ENCODE results near the gene NDFIP1. TPM values are rescaled to one million over a fixed set of nuclear protein-coding genes. Genes with fewer than 3 reads are reported as not detected.

Gene NDFIP1, protein sequence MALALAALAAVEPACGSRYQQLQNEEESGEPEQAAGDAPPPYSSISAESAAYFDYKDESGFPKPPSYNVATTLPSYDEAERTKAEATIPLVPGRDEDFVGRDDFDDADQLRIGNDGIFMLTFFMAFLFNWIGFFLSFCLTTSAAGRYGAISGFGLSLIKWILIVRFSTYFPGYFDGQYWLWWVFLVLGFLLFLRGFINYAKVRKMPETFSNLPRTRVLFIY
- total RNA-seq, result 79.5 and 90.6 TPM in 2 replicates

DNA sequence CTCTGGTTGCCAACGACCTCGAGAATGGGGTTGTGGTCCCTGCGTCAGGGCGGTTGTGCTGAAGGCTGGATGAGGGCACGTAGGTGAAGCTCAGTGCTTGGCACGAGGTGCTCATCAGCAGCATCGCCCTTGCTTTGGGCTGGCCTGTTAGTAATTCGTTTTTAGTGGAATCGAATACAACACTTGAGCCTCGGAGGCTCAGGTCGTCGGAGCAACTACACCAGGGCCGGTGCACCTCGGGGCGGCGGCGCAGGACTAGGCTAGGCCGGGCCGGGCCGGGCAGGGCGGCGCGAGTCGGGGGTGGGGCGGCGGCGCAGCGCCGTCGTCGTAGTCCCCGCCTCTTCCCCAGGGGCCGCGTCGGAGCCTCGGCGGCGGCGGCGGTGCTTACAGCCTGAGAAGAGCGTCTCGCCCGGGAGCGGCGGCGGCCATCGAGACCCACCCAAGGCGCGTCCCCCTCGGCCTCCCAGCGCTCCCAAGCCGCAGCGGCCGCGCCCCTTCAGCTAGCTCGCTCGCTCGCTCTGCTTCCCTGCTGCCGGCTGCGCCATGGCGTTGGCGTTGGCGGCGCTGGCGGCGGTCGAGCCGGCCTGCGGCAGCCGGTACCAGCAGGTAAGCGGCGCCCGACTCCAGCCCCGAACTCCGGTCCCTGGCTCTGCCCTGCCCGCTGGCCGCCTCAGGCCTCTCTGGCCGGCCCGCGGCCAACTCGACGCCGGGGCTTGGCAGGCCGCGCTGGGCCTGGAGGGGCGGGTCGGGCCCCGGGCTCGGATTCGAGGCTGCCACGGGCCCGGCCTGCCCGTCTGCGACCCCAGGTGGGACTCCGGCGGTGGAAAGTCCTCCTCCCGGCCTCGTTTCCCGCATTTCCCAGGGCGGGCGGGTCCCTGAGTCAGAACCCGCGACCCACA lies at the start of gene NDFIP1:
Gene NDFIP1, plus strand, starts transcription at position 348 of the 899 bp plus-strand sequence. Its CDS starts 196 bp downstream, at position 544.

Other genes starting within 250 kb of the NDFIP1 start
- 163 and 194 TPM in 2 replicates for gene PCDH1, start 230.4 kb upstream of the NDFIP1 start, total RNA-seq
- gene DELE1, start 184.9 kb upstream of the NDFIP1 start, total RNA-seq, result 60.6 and 63.8 TPM in 2 replicates
- gene PCDH12, start 150.6 kb upstream of the NDFIP1 start, total RNA-seq, result 35.1 and 38.1 TPM in 2 replicates
- 80.3 and 80.4 TPM in 2 replicates for gene RNF14, start 139.7 kb upstream of the NDFIP1 start, total RNA-seq
- gene GNPDA1, start 95.8 kb upstream of the NDFIP1 start, total RNA-seq, result 57.6 and 60.5 TPM in 2 replicates
- 30.9 and 31.5 TPM in 2 replicates for gene SPRY4, start 216.2 kb downstream of the NDFIP1 start, total RNA-seq